ENCODE results near the gene SORL1.

SORL1 gene

GRCh38 chr11:121508449-121508848 is 56.3 kb downstream of the SORL1 start:
- DNase-seq (ENCODE audit: low read depth in 2 of 2) = no peak

DNA sequence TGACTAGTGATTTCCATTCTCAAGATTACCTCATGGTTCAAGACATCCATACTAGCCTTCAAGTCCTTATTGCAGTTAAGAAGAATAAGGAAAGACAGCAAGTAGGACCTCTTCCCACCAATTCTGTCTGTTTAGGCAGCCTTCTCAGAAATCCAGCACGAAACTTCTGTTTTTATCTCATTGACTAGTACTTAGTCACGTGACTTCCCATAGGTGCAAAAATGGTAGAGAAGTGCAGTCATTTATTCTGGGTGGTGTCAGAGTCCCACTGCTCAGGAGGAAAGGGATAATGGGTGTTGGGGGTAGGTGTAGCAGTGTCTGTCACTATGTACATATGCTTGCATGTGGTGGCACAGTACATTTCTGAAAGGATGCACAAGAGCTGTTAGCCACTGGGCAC is 58.3 kb downstream of the SORL1 start:
- DNase-seq (ENCODE audit: low read depth in 2 of 2) = no peak

DNA sequence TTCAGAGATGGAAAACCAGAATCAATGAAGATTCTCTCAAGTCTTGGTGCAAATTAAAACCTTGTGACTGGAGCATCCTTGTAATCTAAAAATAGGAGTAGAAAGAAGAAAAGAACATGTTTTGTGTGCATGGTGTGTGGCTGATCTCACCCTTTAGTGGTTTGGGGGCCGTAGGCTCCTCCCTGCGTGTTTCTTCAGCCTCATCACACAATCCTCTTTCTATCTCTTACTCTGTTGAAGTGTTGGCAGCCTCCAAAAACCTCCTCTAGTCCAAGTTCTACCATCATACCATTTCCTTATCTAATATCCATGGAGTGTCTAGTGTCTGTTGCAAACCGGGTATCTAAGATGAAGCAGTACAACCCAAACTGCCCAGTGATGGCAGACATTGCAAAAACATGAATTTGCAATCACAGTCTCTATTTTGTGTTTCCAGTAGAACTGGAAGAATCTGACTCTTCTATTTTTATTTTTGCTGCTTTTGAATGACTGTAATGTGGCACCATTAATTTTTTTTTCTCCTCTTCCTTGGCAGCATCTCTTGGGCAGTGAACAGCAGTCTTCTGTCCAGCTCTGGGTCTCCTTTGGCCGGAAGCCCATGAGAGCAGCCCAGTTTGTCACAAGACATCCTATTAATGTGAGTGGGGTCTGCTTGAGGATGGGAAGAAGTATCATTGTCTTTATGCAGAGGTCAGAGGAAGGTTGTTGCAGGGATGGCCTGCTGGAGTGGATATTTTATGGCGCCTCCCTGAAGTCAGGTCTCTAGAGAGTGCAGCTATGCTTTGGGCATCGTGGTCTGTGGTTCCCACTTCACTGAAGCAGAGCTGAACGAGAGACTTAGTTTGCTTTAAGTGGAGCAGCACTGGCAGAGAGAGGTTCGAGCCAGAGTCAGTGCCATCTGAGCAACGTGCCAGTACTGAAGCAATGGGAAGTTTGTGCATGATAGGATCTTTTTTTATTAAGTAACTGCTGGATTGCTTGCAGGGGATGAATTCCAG is 60.7 kb downstream of the SORL1 start:
- DNase-seq (ENCODE audit: low read depth in 2 of 2) = no peak

GRCh38 chr11:121513807-121514206 is 61.7 kb downstream of the SORL1 start:
- no peak for DNase-seq (ENCODE audit: low read depth in 2 of 2)

DNA sequence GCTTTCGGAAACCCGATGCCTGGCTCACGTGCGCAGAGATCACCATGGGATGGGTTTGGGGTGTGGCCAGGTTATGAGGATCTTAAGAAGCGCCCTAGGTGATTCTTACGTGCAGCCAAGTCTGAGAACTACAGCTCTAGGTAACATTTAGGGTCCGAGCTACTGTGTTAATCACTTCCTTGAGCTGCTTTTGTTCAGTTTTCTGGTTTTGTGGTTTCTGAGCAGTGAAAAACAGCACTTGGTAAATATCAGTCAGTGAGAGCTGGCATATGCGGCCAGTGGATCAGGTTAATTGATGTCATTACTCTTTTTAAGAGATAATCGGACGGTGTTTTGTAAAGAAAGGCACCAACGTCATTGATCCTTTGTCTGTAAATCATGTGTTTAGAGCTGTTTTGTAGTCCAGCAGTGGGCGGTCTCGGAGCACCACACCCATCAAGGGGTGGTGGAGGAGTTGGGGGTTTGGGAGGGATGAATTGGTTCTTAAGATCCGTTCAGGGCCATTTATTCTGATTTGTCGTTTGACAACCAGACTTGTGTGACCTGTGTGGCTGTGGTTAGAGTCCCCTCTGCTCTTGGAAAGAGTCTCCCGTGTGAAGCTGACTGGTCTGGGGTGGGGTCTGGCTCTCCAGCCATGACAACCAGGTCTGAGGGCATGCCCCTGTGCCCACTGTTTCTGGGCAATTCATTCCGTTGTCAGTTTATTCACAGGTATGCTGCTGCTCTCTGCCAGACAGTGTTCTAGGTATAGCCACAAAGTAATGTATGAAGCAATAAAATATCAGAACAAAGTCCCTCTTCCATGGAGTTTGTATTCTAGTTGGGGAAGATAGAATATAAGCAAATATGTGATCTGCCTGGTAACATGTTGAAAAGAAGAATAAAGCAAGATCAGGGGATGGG is 62.6 kb downstream of the SORL1 start:
- no peak for DNase-seq (ENCODE audit: low read depth in 2 of 2)

GRCh38 chr11:121515335-121515671 is 63.2 kb downstream of the SORL1 start:
- DNase-seq (ENCODE audit: low read depth in 2 of 2) = no peak

GRCh38 chr11:121517996-121518395 is 65.9 kb downstream of the SORL1 start:
- DNase-seq (ENCODE audit: low read depth in 2 of 2) = no peak

- no peak for DNase-seq (ENCODE audit: low read depth in 2 of 2)
Observed at GRCh38 chr11:121520243-121521144, 68.4 kb downstream of the SORL1 start.

- DNase-seq (ENCODE audit: low read depth in 2 of 2) = no peak
Observed at GRCh38 chr11:121521145-121522042, 69.3 kb downstream of the SORL1 start.

DNA sequence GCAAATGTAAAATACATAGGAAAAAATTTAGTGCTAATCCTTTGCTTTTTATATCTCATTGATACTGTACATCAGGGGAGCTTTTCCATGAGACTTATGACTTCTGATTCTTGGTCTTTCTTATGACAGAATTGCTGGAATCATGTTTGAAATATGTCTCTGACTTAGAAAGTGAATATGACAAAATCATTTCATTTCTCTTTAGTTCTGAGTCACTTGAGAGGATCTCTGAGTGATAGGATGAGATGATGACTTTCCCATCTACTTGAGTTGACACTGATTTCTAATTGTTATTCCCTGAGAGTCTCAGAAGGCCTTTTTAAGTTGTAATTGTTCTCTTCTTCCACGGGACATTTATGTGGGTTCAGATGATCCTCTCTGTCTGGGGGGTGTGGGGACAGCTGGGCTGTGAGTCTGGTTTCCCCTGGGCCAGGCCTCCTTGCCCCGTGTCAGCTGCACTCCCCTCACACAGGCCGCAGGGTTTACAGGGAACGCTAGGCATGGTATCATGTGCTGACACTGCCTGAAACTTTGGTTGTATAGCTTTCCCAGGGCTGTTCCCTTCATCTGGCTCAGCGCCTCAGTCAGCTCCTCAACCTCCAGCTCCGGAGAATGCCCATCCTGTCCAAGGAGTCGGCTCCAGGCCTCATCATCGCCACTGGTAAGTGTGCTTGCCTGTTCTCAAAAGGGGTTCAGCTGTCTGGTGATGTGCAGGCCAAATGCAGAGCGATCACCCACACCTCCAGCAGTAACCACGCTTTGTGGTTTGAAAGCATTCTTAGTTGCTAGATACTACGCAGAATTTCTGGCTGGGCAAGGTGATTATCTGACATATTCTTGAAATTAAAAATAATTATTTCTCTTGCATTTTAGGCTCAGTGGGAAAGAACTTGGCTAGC is 70.2 kb downstream of the SORL1 start:
- no peak for DNase-seq (ENCODE audit: low read depth in 2 of 2)

GRCh38 chr11:121523581-121524232 is 71.6 kb downstream of the SORL1 start:
- no peak for DNase-seq (ENCODE audit: low read depth in 2 of 2)

- no peak for DNase-seq (ENCODE audit: low read depth in 2 of 2)
Observed at GRCh38 chr11:121524233-121524631, 72.1 kb downstream of the SORL1 start.

- DNase-seq (ENCODE audit: low read depth in 2 of 2) = no peak
Observed at GRCh38 chr11:121525376-121525775, 73.3 kb downstream of the SORL1 start.

DNA sequence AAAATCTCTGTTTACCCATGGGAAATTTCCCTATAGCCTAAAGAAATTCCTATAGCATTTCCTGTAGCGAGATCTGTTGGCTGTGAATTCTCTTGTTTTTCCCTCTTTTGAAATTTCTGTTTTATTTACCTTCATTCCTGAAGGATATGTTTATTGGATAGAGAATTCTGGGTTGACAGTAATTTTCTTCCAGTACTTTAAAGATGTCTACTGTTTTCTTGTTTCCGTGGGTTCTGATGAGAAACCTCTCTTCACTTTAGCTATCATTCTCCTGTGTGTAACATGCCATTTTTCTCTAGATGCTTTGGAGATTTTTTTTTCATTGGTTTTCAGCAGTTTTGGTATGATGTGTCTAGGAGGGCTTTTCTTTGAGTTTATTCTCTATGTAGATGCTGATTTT is 78.1 kb downstream of the SORL1 start:
- no peak for DNase-seq (ENCODE audit: low read depth in 2 of 2)

DNA sequence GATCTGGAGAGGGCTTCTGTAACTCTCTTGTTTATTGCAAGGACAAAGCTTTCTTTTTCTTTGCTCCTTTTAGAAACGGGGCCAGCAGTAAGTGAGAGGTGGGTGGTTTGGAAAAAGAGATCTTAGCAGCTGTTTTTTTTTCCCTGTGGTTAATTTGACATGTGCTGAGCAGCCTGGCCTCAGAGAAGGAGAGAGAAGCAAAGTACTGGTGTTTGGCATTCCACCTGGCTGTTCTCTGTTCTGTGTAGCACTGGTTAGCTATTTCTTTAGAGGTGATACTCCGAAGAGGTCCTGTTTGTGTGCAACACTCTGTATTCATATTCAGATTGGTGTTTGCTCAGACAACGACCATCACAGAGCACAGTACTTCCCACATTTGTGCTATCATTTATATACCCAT is 81.5 kb downstream of the SORL1 start:
- no peak for DNase-seq (ENCODE audit: low read depth in 2 of 2)

DNA sequence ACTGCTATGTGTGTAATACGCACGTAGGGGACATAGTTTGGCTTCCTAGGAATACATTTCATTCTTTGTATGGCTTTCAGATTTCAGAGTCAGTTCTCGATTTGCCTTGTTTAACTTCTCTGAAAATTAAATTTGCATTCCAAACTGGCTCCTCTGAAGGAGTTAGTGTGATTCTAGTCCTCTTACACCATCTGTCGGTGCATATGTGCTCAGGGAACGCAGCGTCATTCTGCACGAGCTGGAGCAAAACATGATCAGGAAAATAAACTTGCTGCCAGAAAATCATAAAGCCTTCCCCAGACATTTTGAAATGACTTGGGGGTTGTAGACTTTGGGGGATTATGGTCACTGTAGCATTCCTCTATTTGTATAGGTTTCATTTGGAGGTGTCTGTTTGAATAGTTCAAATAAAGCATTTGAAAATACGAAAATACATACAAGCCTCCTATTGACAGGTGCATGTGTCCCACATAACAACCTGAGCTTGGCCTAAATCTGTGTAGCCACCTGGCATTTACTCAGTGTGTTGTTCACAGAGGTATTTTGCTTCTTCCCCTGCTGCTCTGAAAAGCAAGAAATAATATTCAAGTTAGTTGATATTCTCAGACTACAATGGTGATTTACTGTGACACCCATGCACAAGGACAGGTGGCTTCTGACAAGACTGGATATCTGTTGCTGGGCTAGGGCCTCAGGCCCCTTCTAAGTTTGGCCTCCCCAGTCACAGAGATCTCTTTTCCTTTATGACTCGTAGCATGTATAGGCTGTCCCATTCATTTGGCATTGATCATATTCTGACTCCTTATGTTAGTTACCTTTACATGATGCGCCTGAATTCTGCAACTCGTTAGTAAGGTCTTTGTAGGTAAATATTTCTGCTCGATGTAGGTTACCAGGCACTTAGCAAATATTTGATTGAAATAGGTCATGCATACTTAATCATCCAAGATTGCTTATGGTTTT is 82.3 kb downstream of the SORL1 start:
- no peak for DNase-seq (ENCODE audit: low read depth in 2 of 2)

DNA sequence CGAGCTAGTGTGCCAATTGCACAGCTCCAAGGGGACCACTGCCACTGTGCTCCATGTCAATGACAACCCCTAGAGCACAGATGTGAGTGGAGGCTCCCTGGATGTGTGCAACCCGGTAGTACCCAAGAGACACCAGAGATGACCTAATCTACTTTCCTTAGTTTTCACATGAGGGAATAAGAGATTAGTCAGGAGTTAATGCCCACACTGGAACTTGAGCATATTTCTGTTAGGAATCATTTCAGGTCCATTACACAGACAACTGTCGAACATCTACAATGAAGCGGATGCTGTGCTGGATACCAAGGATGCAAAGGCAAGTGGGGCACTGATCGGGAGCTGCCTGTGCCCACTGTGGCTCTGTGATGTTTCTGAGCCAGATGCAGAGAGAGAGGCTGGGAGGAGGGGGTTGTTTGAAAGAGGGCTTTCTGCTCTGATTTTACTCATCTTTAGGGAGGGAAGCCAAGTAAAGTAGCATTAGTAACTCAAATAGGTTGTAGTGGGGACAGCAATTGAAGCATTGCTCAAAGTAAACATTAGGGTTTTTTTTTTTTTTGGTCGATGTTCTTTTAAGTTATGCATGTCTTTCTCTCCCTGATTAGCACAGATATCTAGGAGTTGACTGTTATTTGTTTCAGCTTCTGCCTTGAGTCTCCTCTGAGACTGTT is 83.1 kb downstream of the SORL1 start:
- DNase-seq (ENCODE audit: low read depth in 2 of 2) = no peak
